ENCODE measurements around the gene SRPK3.

The SRPK3 gene

GRCh38 chrX:153830640-153831428 is 50.0 kb downstream of the SRPK3 start:
- DNase-seq: no peak

- DNase-seq: no peak
Measured at GRCh38 chrX:153831429-153832150, 50.7 kb downstream of the SRPK3 start.

- no peak for DNase-seq
Measured at GRCh38 chrX:153832728-153833127, 51.9 kb downstream of the SRPK3 start.

Measured in right kidney (tissue), 1 donor.